ENCODE data around the gene RABEP1. TPM values are rescaled to one million over a fixed set of nuclear protein-coding genes. Genes with fewer than 3 reads are reported as not detected.

RABEP1 gene
- polyA plus RNA-seq, 1 donor from 2014 or later = 67.0 TPM

DNA sequence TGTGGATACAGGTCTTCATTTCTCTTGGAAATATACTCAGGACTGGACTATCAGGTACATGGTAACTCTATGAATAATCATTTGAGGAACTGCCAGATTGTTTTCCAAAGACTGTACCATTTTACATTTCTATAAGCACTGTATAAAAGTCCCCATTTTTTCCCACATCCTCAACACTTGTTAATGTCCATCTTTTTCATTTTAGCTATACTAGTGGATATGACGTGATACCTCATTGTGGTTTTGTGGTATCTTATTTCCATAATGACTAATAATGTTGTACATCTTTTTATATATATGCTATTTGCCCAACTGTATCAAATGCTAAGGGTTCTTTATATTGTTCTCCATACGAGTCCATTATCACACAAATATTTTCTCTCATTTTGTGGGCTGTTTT is 114.5 kb downstream of the RABEP1 start:
- Histone ChIP-seq H3K9me2 (ENCODE audit: insufficient read depth, low read length) (no peaks in the 10 kb centered on the region), H3K27me3 (ENCODE audit: insufficient read depth, low read depth, low read length) (no peaks in the 10 kb centered on the region), H4K20me1 (ENCODE audit: insufficient read depth) (no peaks in the 10 kb centered on the region), H3K36me3 (ENCODE audit: insufficient read depth, low read length) (no peaks in the 10 kb centered on the region), H2AFZ (ENCODE audit: low read depth, low read length) (no peak overlapping the region), H3F3A (ENCODE audit: insufficient read depth, low read length, poor library complexity, severe bottlenecking) (no peaks in the 10 kb centered on the region), H3K9me3 (ENCODE audit: low read length) (no peaks in the 10 kb centered on the region), H3K27ac (ENCODE audit: low read length) (no peak overlapping the region), H3K4me3 (ENCODE audit: low read length) (no peak overlapping the region), H3K79me2 (replicated peaks; ENCODE audit: insufficient read depth, low read length) (no peaks in the 10 kb centered on the region), H3K4me2 (ENCODE audit: low read length) (no peak overlapping the region), H3K9ac (ENCODE audit: low read length) (no peak overlapping the region)
- TF ChIP-seq SMC3 (conservative IDR thresholded peaks at IDR 0.05; ENCODE audit: poor library complexity) (no peak), EZH2 (IDR thresholded peaks at IDR 0.05; ENCODE audit: borderline replicate concordance, insufficient read depth, low read length, poor library complexity, severe bottlenecking) (no peak), TAF1 (IDR thresholded peaks at IDR 0.05; ENCODE audit: low read depth) (no peak), RAD21 (conservative IDR thresholded peaks at IDR 0.05) (no peak), EP300 (conservative IDR thresholded peaks at IDR 0.05; ENCODE audit: poor library complexity, severe bottlenecking) (no peak), MXI1 (conservative IDR thresholded peaks at IDR 0.05; ENCODE audit: poor library complexity, severe bottlenecking) (no peak), POLR2AphosphoS5 (IDR thresholded peaks at IDR 0.05) (no peak)
- TF ChIP-seq, protein P1, sequence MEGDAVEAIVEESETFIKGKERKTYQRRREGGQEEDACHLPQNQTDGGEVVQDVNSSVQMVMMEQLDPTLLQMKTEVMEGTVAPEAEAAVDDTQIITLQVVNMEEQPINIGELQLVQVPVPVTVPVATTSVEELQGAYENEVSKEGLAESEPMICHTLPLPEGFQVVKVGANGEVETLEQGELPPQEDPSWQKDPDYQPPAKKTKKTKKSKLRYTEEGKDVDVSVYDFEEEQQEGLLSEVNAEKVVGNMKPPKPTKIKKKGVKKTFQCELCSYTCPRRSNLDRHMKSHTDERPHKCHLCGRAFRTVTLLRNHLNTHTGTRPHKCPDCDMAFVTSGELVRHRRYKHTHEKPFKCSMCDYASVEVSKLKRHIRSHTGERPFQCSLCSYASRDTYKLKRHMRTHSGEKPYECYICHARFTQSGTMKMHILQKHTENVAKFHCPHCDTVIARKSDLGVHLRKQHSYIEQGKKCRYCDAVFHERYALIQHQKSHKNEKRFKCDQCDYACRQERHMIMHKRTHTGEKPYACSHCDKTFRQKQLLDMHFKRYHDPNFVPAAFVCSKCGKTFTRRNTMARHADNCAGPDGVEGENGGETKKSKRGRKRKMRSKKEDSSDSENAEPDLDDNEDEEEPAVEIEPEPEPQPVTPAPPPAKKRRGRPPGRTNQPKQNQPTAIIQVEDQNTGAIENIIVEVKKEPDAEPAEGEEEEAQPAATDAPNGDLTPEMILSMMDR (IDR thresholded peaks at IDR 0.05; ENCODE audit: poor library complexity, severe bottlenecking) = no peak
- TF ChIP-seq, protein P2, sequence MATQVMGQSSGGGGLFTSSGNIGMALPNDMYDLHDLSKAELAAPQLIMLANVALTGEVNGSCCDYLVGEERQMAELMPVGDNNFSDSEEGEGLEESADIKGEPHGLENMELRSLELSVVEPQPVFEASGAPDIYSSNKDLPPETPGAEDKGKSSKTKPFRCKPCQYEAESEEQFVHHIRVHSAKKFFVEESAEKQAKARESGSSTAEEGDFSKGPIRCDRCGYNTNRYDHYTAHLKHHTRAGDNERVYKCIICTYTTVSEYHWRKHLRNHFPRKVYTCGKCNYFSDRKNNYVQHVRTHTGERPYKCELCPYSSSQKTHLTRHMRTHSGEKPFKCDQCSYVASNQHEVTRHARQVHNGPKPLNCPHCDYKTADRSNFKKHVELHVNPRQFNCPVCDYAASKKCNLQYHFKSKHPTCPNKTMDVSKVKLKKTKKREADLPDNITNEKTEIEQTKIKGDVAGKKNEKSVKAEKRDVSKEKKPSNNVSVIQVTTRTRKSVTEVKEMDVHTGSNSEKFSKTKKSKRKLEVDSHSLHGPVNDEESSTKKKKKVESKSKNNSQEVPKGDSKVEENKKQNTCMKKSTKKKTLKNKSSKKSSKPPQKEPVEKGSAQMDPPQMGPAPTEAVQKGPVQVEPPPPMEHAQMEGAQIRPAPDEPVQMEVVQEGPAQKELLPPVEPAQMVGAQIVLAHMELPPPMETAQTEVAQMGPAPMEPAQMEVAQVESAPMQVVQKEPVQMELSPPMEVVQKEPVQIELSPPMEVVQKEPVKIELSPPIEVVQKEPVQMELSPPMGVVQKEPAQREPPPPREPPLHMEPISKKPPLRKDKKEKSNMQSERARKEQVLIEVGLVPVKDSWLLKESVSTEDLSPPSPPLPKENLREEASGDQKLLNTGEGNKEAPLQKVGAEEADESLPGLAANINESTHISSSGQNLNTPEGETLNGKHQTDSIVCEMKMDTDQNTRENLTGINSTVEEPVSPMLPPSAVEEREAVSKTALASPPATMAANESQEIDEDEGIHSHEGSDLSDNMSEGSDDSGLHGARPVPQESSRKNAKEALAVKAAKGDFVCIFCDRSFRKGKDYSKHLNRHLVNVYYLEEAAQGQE (IDR thresholded peaks at IDR 0.05; ENCODE audit: borderline replicate concordance) = no peak

DNA sequence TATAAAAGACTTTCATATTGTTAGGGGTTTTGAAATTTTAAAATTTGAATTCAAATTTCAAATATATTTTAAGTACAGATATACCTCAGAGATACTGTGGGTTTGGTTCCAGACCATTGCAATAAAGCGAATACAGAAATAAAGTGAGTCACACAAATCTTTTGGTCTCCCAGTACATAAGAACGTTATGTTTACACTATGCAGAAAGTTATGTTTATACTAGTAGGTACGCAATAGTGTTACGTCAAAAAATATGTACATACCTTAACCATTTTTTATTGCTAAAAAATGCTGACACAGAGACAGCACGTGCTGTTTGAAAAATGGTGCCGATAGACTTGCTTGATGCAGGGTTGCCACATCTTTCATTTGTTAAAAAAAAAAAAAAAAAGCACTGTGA is 117.7 kb downstream of the RABEP1 start:
- H4K20me1 ChIP-seq (ENCODE audit: insufficient read depth) = no peaks in the 10 kb centered on the region
- no peak overlapping the region for H2AFZ ChIP-seq (ENCODE audit: low read depth, low read length)
- H3K9ac ChIP-seq (ENCODE audit: low read length) = no peak overlapping the region
- H3K27ac ChIP-seq (ENCODE audit: low read length) = no peak overlapping the region
- no peaks in the 10 kb centered on the region for H3F3A ChIP-seq (ENCODE audit: insufficient read depth, low read length, poor library complexity, severe bottlenecking)
- no peaks in the 10 kb centered on the region for H3K9me2 ChIP-seq (ENCODE audit: insufficient read depth, low read length)
- TF ChIP-seq EZH2 (IDR thresholded peaks at IDR 0.05; ENCODE audit: borderline replicate concordance, insufficient read depth, low read length, poor library complexity, severe bottlenecking) (no peak), RAD21 (conservative IDR thresholded peaks at IDR 0.05) (no peak), SMC3 (conservative IDR thresholded peaks at IDR 0.05; ENCODE audit: poor library complexity) (no peak), POLR2AphosphoS5 (IDR thresholded peaks at IDR 0.05) (no peak), TAF1 (IDR thresholded peaks at IDR 0.05; ENCODE audit: low read depth) (no peak), MXI1 (conservative IDR thresholded peaks at IDR 0.05; ENCODE audit: poor library complexity, severe bottlenecking) (no peak), EP300 (conservative IDR thresholded peaks at IDR 0.05; ENCODE audit: poor library complexity, severe bottlenecking) (no peak)
- TF ChIP-seq, protein P1 (IDR thresholded peaks at IDR 0.05; ENCODE audit: poor library complexity, severe bottlenecking) = no peak
- TF ChIP-seq, protein P2 (IDR thresholded peaks at IDR 0.05; ENCODE audit: borderline replicate concordance) = no peak
- no peaks in the 10 kb centered on the region for H3K9me3 ChIP-seq (ENCODE audit: low read length)
- peaks cover 4% of the 10 kb centered on the region for H3K36me3 ChIP-seq (ENCODE audit: insufficient read depth, low read length)
- H3K4me2 ChIP-seq (ENCODE audit: low read length) = no peak overlapping the region
- H3K79me2 ChIP-seq (replicated peaks; ENCODE audit: insufficient read depth, low read length) = no peaks in the 10 kb centered on the region
- H3K4me3 ChIP-seq (ENCODE audit: low read length) = no peak overlapping the region
- H3K27me3 ChIP-seq (ENCODE audit: insufficient read depth, low read depth, low read length) = no peaks in the 10 kb centered on the region
